Activated B cell treated with CpG ODN at 0.5 μM for 24 hours (primary cell): ENCODE measurements around the gene SPSB2. TPM values are rescaled to one million over a fixed set of nuclear protein-coding genes. Genes with fewer than 3 reads are reported as not detected.

Experiments
- ATAC-seq: fragments of 200-7000 bp; cut with Tn5 transposase; one replicate; pipeline ENCODE4 v1.10.0; 2021; ENCODE audit warnings: low read depth, mild to moderate bottlenecking, moderate library complexity
- CTCF ChIA-PET: fragments of 350-600 bp; sonication (Branson Sonifier 250); formaldehyde crosslinking; loops from one replicate; lab custom pipeline; 2021; ENCODE audit warnings: antibody characterized with exemption; lab: Charles Lee
- POLR2A ChIA-PET: fragments of 350-600 bp; sonication (Branson Sonifier 250); formaldehyde crosslinking; loops from one replicate; lab custom pipeline; 2021; ENCODE audit warnings: antibody characterized with exemption; lab: Charles Lee
- DNase-seq: peaks from one replicate; pipeline ENCODE4 v3.0.0; 2022
- H3K27ac Mint-ChIP-seq: one replicate; pipeline ENCODE4 v1.8.0; 2020; ENCODE audit warnings: mixed read lengths
- H3K27me3 Mint-ChIP-seq: one replicate; pipeline ENCODE4 v1.8.0; 2021; ENCODE audit warnings: mixed read lengths
- H3K36me3 Mint-ChIP-seq: one replicate; pipeline ENCODE4 v1.8.0; 2021; ENCODE audit warnings: low read depth, mixed read lengths
- H3K4me1 Mint-ChIP-seq: one replicate; pipeline ENCODE4 v1.8.0; 2021; ENCODE audit warnings: mixed read lengths
- H3K4me3 Mint-ChIP-seq: one replicate; pipeline ENCODE4 v1.8.0; 2020; ENCODE audit warnings: mild to moderate bottlenecking, mixed read lengths
- H3K9me3 Mint-ChIP-seq: one replicate; pipeline ENCODE4 v1.8.0; 2020; ENCODE audit warnings: mixed read lengths
- CTCF ChIP-seq: fragments of 200-600 bp; IDR thresholded peaks from one replicate; pipeline ENCODE4 v1.8.0; 2022; ENCODE audit warnings: antibody characterized with exemption, mild to moderate bottlenecking
- intact Hi-C: fragments of 100-400 bp; cut with micrococcal nuclease; formaldehyde crosslinking; loops from one replicate; pipeline ENCODE4 v1.15.1; 2024
- total RNA-seq: library from RNA; stranded (reverse); gene quantifications from 2 replicates; pipeline ENCODE4 v1.2.3, GENCODE V29; 2022

SPSB2 gene
- total RNA-seq, 1 donor from 2014 or later = 14.4 TPM

- peaks cover 68% of the 10 kb centered on the region for H3K27me3 Mint-ChIP-seq
- CTCF ChIA-PET = interaction anchor here (1.5 kb wide), 1 partner anchor 74 kb away, joined by 5 read pairs; the partner anchor contains the start of gene MLF2
These were observed 45.6 kb downstream of the SPSB2 start for GRCh38 chr12:6827437-6827911.

GRCh38 chr12:6826734-6827436, 46.2 kb downstream of the SPSB2 start:
- DNase-seq = no peak
- ChIA-PET POLR2A (no interaction called here), CTCF (interaction anchor here (1.2 to 1.5 kb wide), 2 partner anchors 10 to 73 kb away, joined by 3 to 5 read pairs; partner anchors contain the start of gene MLF2)
- peak overlapping the region; percentile 59 for H3K4me3 Mint-ChIP-seq
- intact Hi-C loops = loop anchor here (5.0 kb wide), 1 partner anchor 140 kb away; the partner anchor contains the start of gene ZNF384
- H3K4me1 Mint-ChIP-seq = peaks cover 22% of the 10 kb centered on the region
- H3K27ac Mint-ChIP-seq = no peak overlapping the region
- no peaks in the 10 kb centered on the region for H3K36me3 Mint-ChIP-seq
- no peak for TF ChIP-seq CTCF
- ATAC-seq = no peak
- no peaks in the 10 kb centered on the region for H3K9me3 Mint-ChIP-seq
- peaks cover 74% of the 10 kb centered on the region for H3K27me3 Mint-ChIP-seq

More at GRCh38 chr12:6827437-6827911, 45.6 kb downstream of the SPSB2 start:
- POLR2A ChIA-PET = interaction anchor here (1.1 kb wide), 1 partner anchor 40 kb away, joined by 3 read pairs; the partner anchor contains the start of gene TPI1
- ATAC-seq (no peak), DNase-seq (no peak)
- Mint-ChIP-seq H3K9me3 (no peaks in the 10 kb centered on the region), H3K27ac (no peak overlapping the region), H3K36me3 (no peaks in the 10 kb centered on the region), H3K4me1 (peaks cover 16% of the 10 kb centered on the region), H3K4me3 (peak overlapping the region; percentile 59)
- TF ChIP-seq CTCF = no peak
- intact Hi-C loops = loop anchor here (5.0 kb wide), 1 partner anchor 140 kb away; the partner anchor contains the start of gene ZNF384

- H3K4me3 Mint-ChIP-seq = no peak overlapping the region
- intact Hi-C loops = loop anchor here (5.0 kb wide), 1 partner anchor 139 kb away; the partner anchor contains the start of gene ZNF384
- H3K27ac Mint-ChIP-seq = no peak overlapping the region
These were observed 46.9 kb downstream of the SPSB2 start for GRCh38 chr12:6826125-6826733.

GRCh38 chr12:6825398-6826124, 47.5 kb downstream of the SPSB2 start:
- intact Hi-C loops = loop anchor here (1.0 to 5.0 kb wide), 6 partner anchors 46 to 271 kb away; partner anchors contain the start of genes MLF2 and ZNF384
- no peak overlapping the region for H3K27ac Mint-ChIP-seq

More at GRCh38 chr12:6826125-6826733, 46.9 kb downstream of the SPSB2 start:
- no peak for DNase-seq
- no peak for TF ChIP-seq CTCF
- Mint-ChIP-seq H3K9me3 (no peaks in the 10 kb centered on the region), H3K4me1 (peaks cover 27% of the 10 kb centered on the region), H3K27me3 (peaks cover 73% of the 10 kb centered on the region), H3K36me3 (no peaks in the 10 kb centered on the region)
- ATAC-seq = no peak
- ChIA-PET POLR2A (no interaction called here), CTCF (interaction anchor here (1.0 to 2.7 kb wide), 3 partner anchors 11 to 73 kb away, joined by 3 to 15 read pairs (median 4); partner anchors contain the start of gene MLF2)

More at GRCh38 chr12:6825398-6826124, 47.5 kb downstream of the SPSB2 start:
- peak; percentile 47 for TF ChIP-seq CTCF
- H3K4me3 Mint-ChIP-seq = no peak overlapping the region
- ATAC-seq (peak; percentile 62), DNase-seq (peak; percentile 69)
- no peaks in the 10 kb centered on the region for H3K9me3 Mint-ChIP-seq
- POLR2A ChIA-PET = interaction anchor here (0.6 to 0.9 kb wide), 2 partner anchors 102 to 158 kb away, joined by 3 to 4 read pairs; no protein-coding TSS in a partner anchor
- peaks cover 73% of the 10 kb centered on the region for H3K27me3 Mint-ChIP-seq
- peaks cover 32% of the 10 kb centered on the region for H3K4me1 Mint-ChIP-seq
- CTCF ChIA-PET = interaction anchor here (0.5 to 2.7 kb wide), 3 partner anchors 59 to 313 kb away, joined by 3 to 15 read pairs (median 4); partner anchors contain the start of gene MLF2
- H3K36me3 Mint-ChIP-seq = no peaks in the 10 kb centered on the region
